Muscle layer of colon (tissue), 2 donors: ENCODE data around the gene CIITA.

Experiments
- H3K27ac ChIP-seq: one replicate; pipeline ENCODE4 v1.7.0; 2013; ENCODE audit warnings: low read depth, mild to moderate bottlenecking, low read length, moderate library complexity
- H3K27me3 ChIP-seq, 2 donors: one replicate each; pipeline ENCODE4 v1.7.0; 2013; ENCODE audit warnings: low read length in 2 of 2, mild to moderate bottlenecking in 2 of 2; ENCODE audit not compliant: insufficient read depth in 2 of 2, control insufficient read depth in 1 of 2
- H3K36me3 ChIP-seq: one replicate; pipeline ENCODE4 v1.7.0; 2013; ENCODE audit warnings: mild to moderate bottlenecking, low read length; ENCODE audit not compliant: insufficient read depth
- H3K4me1 ChIP-seq: one replicate; pipeline ENCODE4 v1.7.0; 2013; ENCODE audit warnings: mild to moderate bottlenecking, low read length; ENCODE audit not compliant: insufficient read depth
- H3K4me3 ChIP-seq, 2 donors: one replicate each; pipeline ENCODE4 v1.7.0; 2013; ENCODE audit warnings: low read length in 2 of 2, low read depth in 1 of 2, mild to moderate bottlenecking in 1 of 2, moderate library complexity in 1 of 2
- H3K9ac ChIP-seq: one replicate; pipeline ENCODE4 v1.7.0; 2013; ENCODE audit warnings: low read length
- H3K9me3 ChIP-seq: one replicate; pipeline ENCODE4 v1.7.0; 2013; ENCODE audit warnings: mild to moderate bottlenecking, low read length
- donor health status: abdominal sarcoma.
- donor health status: Adenocarcinoma of cecum.

Gene CIITA

DNA sequence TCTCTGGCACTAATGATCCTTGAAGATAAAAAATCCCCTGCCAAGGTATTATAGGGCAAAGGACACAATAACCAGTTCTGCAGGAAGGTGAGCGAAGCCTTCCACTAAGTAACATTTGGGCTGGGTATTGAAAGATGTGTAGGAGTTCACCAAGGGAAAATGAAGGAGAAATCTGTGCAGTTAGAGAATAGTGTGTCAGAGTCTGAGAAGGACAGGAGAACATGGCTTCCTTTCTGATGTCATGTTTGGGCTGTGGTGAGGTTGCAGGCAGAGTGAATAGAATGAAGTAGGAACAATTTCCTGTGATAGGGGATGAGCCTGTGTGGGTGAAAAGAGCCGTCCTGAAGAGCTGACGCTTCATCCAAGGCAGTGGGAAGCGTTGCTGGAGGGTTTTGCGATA is 24.1 kb upstream of the CIITA start:
- Histone ChIP-seq H3K27ac (no peak overlapping the region), H3K9ac (no peak overlapping the region), H3K4me3 (no peak overlapping the region), H3K27me3 (no peaks in the 10 kb centered on the region), H3K4me1 (no peaks in the 10 kb centered on the region), H3K36me3 (no peaks in the 10 kb centered on the region), H3K9me3 (no peaks in the 10 kb centered on the region)

DNA sequence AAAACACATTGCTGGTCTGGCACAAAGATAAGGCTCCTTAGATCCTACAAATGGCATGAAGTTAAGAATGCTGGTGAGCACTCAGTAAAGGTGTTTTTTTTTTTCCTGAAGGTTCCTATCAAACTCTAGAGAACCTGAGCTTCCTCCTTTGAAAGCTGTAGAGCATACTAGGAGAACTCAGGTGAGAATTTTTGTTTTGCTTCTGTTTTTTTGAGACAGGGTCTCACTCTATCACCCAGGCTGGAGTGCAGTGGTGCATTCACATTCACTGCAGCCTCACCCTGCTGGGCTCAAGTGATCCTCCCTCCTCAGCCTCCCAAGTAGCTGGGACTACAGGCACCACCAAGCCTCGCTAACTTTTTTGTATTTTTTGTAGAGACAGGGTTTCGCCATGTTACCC is 21.0 kb upstream of the CIITA start:
- Histone ChIP-seq H3K27me3 (no peaks in the 10 kb centered on the region), H3K4me3 (no peak overlapping the region), H3K27ac (no peak overlapping the region), H3K36me3 (no peaks in the 10 kb centered on the region), H3K9me3 (no peaks in the 10 kb centered on the region), H3K4me1 (no peaks in the 10 kb centered on the region), H3K9ac (no peak overlapping the region)

GRCh38 chr16:10858203-10858602 is 18.8 kb upstream of the CIITA start:
- no peaks in the 10 kb centered on the region for H3K9me3 ChIP-seq
- H3K4me3 ChIP-seq, result no peak overlapping the region
- H3K27me3 ChIP-seq, result no peaks in the 10 kb centered on the region
- no peak overlapping the region for H3K27ac ChIP-seq
- no peaks in the 10 kb centered on the region for H3K4me1 ChIP-seq
- no peak overlapping the region for H3K9ac ChIP-seq
- no peaks in the 10 kb centered on the region for H3K36me3 ChIP-seq

DNA sequence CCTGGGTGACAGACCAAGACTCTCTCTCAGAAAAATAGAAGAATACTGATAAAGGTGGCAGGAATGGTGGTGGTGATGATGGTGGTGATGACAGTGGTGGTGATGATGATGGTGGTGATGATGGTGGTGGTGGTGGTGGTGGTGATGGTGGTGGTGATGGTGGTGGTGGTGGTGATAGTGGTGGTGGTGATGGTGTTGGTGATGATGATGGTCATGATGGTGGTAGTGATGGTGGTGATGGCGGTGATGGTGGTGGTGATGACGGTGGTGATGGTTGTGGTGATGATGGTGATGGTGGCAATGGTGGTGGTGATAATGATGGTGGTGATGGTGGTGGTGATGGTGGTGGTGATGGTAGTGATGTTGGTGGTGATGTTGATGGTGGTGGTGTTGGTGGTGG is 18.0 kb upstream of the CIITA start:
- Histone ChIP-seq H3K4me3 (no peak overlapping the region), H3K27ac (no peak overlapping the region), H3K36me3 (no peaks in the 10 kb centered on the region), H3K9me3 (no peaks in the 10 kb centered on the region), H3K27me3 (no peaks in the 10 kb centered on the region), H3K4me1 (no peaks in the 10 kb centered on the region), H3K9ac (no peak overlapping the region)

DNA sequence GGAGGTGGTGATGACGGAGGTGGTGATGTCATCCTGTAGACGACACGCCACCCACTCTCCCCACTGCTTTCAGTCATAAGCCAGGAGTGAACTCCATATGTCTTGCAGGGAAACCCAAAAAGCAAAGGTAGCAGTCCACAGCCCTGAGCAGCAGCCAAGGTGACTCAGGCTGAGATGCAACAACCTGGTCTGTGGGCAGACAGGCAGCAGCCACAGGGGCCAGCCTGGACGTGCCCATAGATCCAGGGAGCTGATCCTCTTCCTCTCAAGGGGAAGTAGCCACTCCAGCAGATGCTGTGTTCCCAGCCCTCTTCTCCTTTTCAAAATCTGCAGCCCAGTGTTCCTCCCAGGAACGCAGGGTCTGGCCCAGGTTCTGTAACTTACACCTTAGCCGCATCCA is 17.3 kb upstream of the CIITA start:
- no peaks in the 10 kb centered on the region for H3K27me3 ChIP-seq
- H3K27ac ChIP-seq, result no peak overlapping the region
- H3K4me1 ChIP-seq, result no peaks in the 10 kb centered on the region
- H3K4me3 ChIP-seq, result no peak overlapping the region
- no peaks in the 10 kb centered on the region for H3K36me3 ChIP-seq
- no peak overlapping the region for H3K9ac ChIP-seq
- no peaks in the 10 kb centered on the region for H3K9me3 ChIP-seq

DNA sequence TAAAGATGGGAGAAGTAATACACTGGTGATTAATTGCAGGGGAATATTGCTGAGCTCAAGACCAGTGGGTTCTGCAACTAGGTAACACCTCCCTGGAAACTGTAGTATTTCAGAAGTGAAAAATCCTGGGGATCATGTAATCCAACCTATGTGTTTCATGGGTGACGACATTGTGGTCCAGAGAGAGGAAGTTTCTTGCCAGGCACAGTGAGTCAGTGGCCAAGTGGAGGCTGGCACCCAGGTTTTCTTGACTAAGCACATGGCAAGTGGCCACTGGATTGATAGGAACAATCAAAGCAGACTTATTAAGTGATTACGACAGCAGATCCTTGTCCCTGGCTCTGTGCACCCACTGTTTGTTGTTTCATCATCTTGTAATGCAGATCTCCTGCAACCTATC is 14.6 kb upstream of the CIITA start:
- Histone ChIP-seq H3K4me3 (no peak overlapping the region), H3K4me1 (no peaks in the 10 kb centered on the region)

GRCh38 chr16:10865991-10866966 is 10.7 kb upstream of the CIITA start:
- Histone ChIP-seq H3K27ac (no peak overlapping the region), H3K27me3 (no peaks in the 10 kb centered on the region), H3K36me3 (no peaks in the 10 kb centered on the region), H3K4me1 (peaks cover 5% of the 10 kb centered on the region), H3K9me3 (no peaks in the 10 kb centered on the region), H3K9ac (no peak overlapping the region), H3K4me3 (no peak overlapping the region)

More for the DNA sequence above, 14.6 kb upstream of the CIITA start:
- Histone ChIP-seq H3K36me3 (no peaks in the 10 kb centered on the region), H3K9me3 (no peaks in the 10 kb centered on the region), H3K27ac (no peak overlapping the region), H3K27me3 (no peaks in the 10 kb centered on the region), H3K9ac (no peak overlapping the region)

GRCh38 chr16:10867199-10867598 is 9.8 kb upstream of the CIITA start:
- H3K4me1 ChIP-seq, result peaks cover 5% of the 10 kb centered on the region
- no peaks in the 10 kb centered on the region for H3K36me3 ChIP-seq
- no peaks in the 10 kb centered on the region for H3K27me3 ChIP-seq
- H3K9ac ChIP-seq, result no peak overlapping the region
- no peak overlapping the region for H3K4me3 ChIP-seq
- H3K27ac ChIP-seq, result no peak overlapping the region
- H3K9me3 ChIP-seq, result no peaks in the 10 kb centered on the region

- Histone ChIP-seq H3K9ac (no peak overlapping the region), H3K27me3 (no peaks in the 10 kb centered on the region), H3K9me3 (no peaks in the 10 kb centered on the region), H3K4me3 (no peak overlapping the region), H3K27ac (no peak overlapping the region), H3K4me1 (peaks cover 5% of the 10 kb centered on the region), H3K36me3 (no peaks in the 10 kb centered on the region)
Measured at GRCh38 chr16:10868104-10868595, 8.9 kb upstream of the CIITA start.

DNA sequence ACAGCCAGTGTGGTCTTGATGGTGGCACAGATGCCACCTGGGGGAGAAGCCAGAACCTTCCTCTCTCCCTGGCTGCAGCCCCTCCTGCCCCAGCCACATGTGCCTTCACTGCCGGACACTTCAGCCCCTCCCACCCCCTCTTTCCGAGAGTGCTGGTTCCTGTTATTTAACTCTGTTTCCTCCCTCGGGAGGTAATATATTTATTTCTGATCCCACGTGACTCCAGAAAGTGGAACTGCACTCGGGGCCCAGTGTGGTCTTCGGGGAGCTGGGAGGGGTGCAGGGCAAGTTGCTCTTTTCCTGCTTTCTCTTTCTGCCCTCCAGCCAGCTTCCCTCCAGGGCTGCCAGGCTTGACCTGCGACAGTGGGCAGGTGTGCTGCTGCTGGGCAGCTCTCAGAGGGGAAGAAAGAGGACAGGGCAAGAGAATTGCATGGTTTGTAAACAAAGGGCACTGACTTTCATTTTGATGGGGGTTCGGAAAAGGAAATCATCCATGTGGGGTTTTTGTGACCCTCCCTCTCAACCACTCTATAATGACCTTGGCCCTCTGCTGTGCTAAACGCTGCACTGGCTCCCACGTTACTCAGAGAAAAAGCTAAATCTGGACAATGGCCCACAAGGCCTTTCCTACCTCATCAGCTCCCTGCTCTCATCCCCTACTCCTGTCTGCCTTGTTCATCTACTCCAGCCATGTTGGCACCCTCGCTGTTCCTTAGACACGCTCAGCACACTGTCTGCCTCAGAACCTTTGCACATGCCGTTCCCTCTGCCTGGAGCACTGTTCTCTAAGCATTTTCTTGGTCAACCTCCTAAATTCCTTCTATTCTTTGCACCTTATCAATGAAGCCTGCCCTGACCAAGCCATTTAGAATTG is 8.2 kb upstream of the CIITA start:
- H3K27me3 ChIP-seq, result no peaks in the 10 kb centered on the region
- no peak overlapping the region for H3K27ac ChIP-seq
- H3K9me3 ChIP-seq, result no peaks in the 10 kb centered on the region
- H3K4me1 ChIP-seq, result peaks cover 5% of the 10 kb centered on the region
- H3K4me3 ChIP-seq, result no peak overlapping the region
- no peaks in the 10 kb centered on the region for H3K36me3 ChIP-seq
- H3K9ac ChIP-seq, result no peak overlapping the region

- H3K9ac ChIP-seq, result no peak overlapping the region
- H3K9me3 ChIP-seq, result no peaks in the 10 kb centered on the region
- no peak overlapping the region for H3K4me3 ChIP-seq
- H3K4me1 ChIP-seq, result peaks cover 5% of the 10 kb centered on the region
- no peak overlapping the region for H3K27ac ChIP-seq
- H3K36me3 ChIP-seq, result no peaks in the 10 kb centered on the region
- H3K27me3 ChIP-seq, result no peaks in the 10 kb centered on the region
Measured at GRCh38 chr16:10870137-10870776, 6.7 kb upstream of the CIITA start.
